ENCODE measurements around the gene TSC22D2. TPM values are rescaled to one million over a fixed set of nuclear protein-coding genes. Genes with fewer than 3 reads are reported as not detected.
A peak's percentile ranks its signal among the peaks of the same experiment; 100 is the strongest.

The TSC22D2 gene
- total and polyA plus RNA-seq, 5 experiments from 2014 or later = 6.3 to 28.9 (median 11.8) TPM

- no peak for ATAC-seq
- no peaks in the 10 kb centered on the region for H3K36me3 Mint-ChIP-seq
- POLR2A ChIA-PET = no interaction called here
- no peak for DNase-seq
- peak overlapping the region in 6 of 10 donors; percentile 2 to 70 (median 46) for H3K4me3 Mint-ChIP-seq
- H3K27ac Mint-ChIP-seq = peak overlapping the region in 3 of 10 donors; percentile 30 to 55 (median 34)
- peaks cover 0 to 9% (median 0%) of the 10 kb centered on the region in 4 donors for H3K4me1 Mint-ChIP-seq
- H3K9me3 Mint-ChIP-seq = no peaks in the 10 kb centered on the region
- peaks cover 0 to 5% (median 0%) of the 10 kb centered on the region in 5 donors for H3K27me3 Mint-ChIP-seq
Observed at GRCh38 chr3:150373234-150373875, 34.7 kb upstream of the TSC22D2 start.

GRCh38 chr3:150374975-150375374, 33.1 kb upstream of the TSC22D2 start:
- ATAC-seq (no peak), DNase-seq (no peak)
- Mint-ChIP-seq H3K4me3 (no peak overlapping the region), H3K4me1 (peaks cover 0 to 9% (median 0%) of the 10 kb centered on the region in 4 donors), H3K36me3 (no peaks in the 10 kb centered on the region), H3K27me3 (peaks cover 0 to 5% (median 0%) of the 10 kb centered on the region in 5 donors), H3K27ac (no peak overlapping the region), H3K9me3 (no peaks in the 10 kb centered on the region)
- POLR2A ChIA-PET = no interaction called here

DNA sequence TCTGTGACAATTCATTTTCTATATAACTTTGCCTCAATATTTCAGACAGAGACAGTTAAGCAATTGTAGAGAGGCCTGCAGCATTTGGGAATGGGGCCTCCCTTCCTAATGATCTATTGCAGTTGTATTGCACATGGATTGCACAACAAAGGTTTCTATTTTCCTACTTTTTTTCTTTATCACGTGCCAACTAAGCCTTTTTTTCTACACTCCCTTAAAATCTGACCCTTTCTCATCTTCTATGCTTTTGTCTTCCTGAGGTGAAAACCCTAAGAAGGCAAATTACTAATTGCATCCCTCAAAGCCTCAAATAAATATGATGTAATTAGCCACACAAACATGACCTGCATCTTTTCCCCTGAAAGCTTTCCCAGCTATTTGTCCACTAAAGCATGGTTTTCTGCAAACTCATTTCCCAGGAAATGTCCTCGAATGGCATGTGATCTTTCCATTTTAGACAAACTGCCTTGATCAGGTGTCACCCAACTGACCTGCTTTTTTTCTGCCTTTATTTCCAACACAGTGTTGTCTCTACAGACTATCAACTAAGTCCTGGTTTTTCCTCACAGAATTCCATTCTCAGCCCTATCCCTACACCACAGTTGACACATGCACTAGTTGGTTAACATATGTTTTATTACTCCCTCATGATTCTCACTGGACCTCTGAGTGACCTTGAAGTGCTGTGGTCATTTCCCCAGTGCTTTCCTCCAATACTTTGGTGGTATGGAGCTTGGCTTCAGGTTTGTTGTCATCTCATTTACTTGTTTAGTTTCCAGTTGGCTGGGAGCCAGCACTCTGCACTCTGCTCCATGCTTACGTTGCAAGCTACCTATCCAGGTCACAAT, 31.9 kb upstream of the TSC22D2 start:
- DNase-seq = no peak
- Mint-ChIP-seq H3K4me3 (no peak overlapping the region), H3K36me3 (no peaks in the 10 kb centered on the region)

DNA sequence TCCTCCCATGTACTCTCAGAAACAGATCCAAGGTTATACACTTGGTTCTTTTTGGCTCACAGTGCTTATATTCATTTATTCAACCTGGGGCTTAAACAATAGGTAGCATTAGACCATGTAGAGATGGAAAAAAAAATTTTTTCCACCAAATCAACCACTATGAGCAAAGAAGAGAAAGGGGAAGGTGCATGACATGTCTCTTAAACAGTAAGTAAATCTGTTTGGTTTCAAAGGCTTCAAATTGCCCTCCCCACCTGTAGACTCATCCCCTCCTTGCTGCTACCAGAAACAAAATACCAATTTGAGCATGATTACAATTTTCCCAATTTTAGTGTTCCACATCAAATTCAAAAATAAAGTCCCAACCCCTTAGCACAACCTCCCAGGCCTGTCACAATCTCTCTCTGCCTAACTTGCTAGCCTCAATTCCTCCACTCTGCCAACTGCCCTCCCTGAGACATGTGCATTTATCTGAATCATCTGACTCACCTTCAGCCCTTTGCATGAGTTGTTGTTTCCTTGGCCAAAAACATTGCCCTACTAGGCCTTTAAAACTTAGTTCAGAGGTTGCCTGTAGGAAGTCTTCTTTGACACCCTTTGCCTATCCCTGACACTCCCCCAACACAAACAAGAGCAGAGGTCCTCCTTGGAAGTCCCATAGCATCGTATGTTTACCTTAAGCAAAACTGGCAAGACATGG, 30.3 kb upstream of the TSC22D2 start:
- H3K4me3 Mint-ChIP-seq = no peak overlapping the region
- H3K27me3 Mint-ChIP-seq = peaks cover 0 to 5% (median 0%) of the 10 kb centered on the region in 5 donors
- no peaks in the 10 kb centered on the region for H3K9me3 Mint-ChIP-seq
- DNase-seq (no peak), ATAC-seq (no peak)
- H3K36me3 Mint-ChIP-seq = no peaks in the 10 kb centered on the region
- H3K27ac Mint-ChIP-seq = peak overlapping the region in 1 of 10 donors; percentile 2
- peaks cover 0 to 15% (median 2%) of the 10 kb centered on the region in 4 donors for H3K4me1 Mint-ChIP-seq
- POLR2A ChIA-PET = no interaction called here

More for the DNA sequence above, 31.9 kb upstream of the TSC22D2 start:
- Mint-ChIP-seq H3K27ac (peak overlapping the region in 1 of 10 donors; percentile 5), H3K27me3 (peaks cover 0 to 5% (median 0%) of the 10 kb centered on the region in 5 donors), H3K4me1 (peaks cover 0 to 9% (median 0%) of the 10 kb centered on the region in 4 donors), H3K9me3 (no peaks in the 10 kb centered on the region)
- no peak for ATAC-seq
- POLR2A ChIA-PET = interaction anchor here (0.6 kb wide), 1 partner anchor 83 kb away, joined by 3 read pairs; no protein-coding TSS in a partner anchor

DNA sequence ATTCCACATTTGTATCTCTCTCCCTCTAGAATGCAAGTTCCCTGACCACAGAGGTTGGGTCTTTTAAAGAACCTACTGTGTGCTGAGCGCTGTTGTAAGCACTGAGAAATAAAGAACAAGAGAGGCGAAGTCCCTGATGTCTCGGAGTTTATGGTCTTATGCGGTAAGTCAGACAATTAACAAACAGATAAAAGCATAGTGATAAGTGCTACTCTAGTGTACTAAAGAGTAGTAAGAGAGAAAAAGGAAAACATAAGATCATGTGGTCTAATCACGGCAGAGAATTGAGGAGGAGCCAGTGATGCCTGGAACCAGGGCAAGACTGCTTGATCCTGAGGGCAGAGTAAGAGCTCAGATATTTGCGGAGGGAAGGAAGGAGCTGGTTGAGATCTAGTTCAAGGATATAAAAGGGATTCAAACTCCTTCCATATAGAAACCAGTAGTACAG, 29.8 kb upstream of the TSC22D2 start:
- Mint-ChIP-seq H3K9me3 (no peaks in the 10 kb centered on the region), H3K4me3 (no peak overlapping the region), H3K4me1 (peaks cover 0 to 13% (median 2%) of the 10 kb centered on the region in 4 donors), H3K36me3 (no peaks in the 10 kb centered on the region), H3K27me3 (peaks cover 0 to 5% (median 0%) of the 10 kb centered on the region in 5 donors), H3K27ac (no peak overlapping the region)
- no peak for ATAC-seq
- POLR2A ChIA-PET = no interaction called here
- no peak for DNase-seq

DNA sequence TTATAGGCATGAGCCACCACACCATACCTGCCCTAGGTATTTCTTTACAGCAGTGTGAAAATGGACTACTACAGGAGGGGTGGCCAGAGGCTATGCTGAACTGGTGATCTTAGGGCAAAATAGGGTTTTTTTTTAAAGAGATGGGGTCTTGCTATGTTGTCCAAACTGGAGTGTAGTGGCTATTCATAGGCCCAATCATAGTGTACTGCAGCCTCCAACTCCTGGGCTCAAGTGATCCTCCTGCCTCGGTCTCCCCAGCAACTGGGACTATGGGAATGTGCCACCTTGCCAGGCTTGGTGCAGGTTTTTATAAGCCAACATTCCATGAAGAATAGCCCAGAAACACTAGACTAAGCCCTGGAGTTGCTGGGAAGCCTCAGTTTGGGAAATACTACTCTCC, 28.6 kb upstream of the TSC22D2 start:
- H3K4me1 Mint-ChIP-seq = peaks cover under 1 to 10% (median 3%) of the 10 kb centered on the region in 4 donors
- DNase-seq (no peak), ATAC-seq (no peak)
- H3K4me3 Mint-ChIP-seq = no peak overlapping the region
- H3K9me3 Mint-ChIP-seq = no peaks in the 10 kb centered on the region
- POLR2A ChIA-PET = no interaction called here
- no peak overlapping the region for H3K27ac Mint-ChIP-seq
- peaks cover 0 to 5% (median 0%) of the 10 kb centered on the region in 5 donors for H3K27me3 Mint-ChIP-seq
- no peaks in the 10 kb centered on the region for H3K36me3 Mint-ChIP-seq

GRCh38 chr3:150384296-150385212, 23.5 kb upstream of the TSC22D2 start:
- peaks cover 10 to 24% (median 18%) of the 10 kb centered on the region in 4 donors for H3K4me1 Mint-ChIP-seq
- POLR2A ChIA-PET = interaction anchor here (1.0 kb wide), 1 partner anchor 24 kb away, joined by 10 read pairs; the partner anchor contains the start of gene TSC22D2
- no peaks in the 10 kb centered on the region for H3K9me3 Mint-ChIP-seq
- ATAC-seq = peak; percentile 98 to 99
- no peaks in the 10 kb centered on the region for H3K36me3 Mint-ChIP-seq
- DNase-seq = peak in 9 of 10 donors; percentile 11 to 75 (median 46)
- H3K27ac Mint-ChIP-seq = peak overlapping the region; percentile 25 to 90 (median 78)
- H3K27me3 Mint-ChIP-seq = no peaks in the 10 kb centered on the region
- H3K4me3 Mint-ChIP-seq = peak overlapping the region; percentile 62 to 84 (median 76)

- H3K9me3 Mint-ChIP-seq = no peaks in the 10 kb centered on the region
- H3K4me1 Mint-ChIP-seq = peaks cover 13 to 24% (median 20%) of the 10 kb centered on the region in 4 donors
- POLR2A ChIA-PET = interaction anchor here (1.0 kb wide), 1 partner anchor 23 kb away, joined by 10 read pairs; the partner anchor contains the start of gene TSC22D2
- peak in 3 of 10 donors; percentile 0 to 6 (median 1) for DNase-seq
- peak overlapping the region in 9 of 10 donors; percentile 14 to 80 (median 74) for H3K27ac Mint-ChIP-seq
- no peaks in the 10 kb centered on the region for H3K27me3 Mint-ChIP-seq
- peak; percentile 34 to 36 for ATAC-seq
- H3K36me3 Mint-ChIP-seq = no peaks in the 10 kb centered on the region
- H3K4me3 Mint-ChIP-seq = peak overlapping the region; percentile 3 to 82 (median 74)
Observed at GRCh38 chr3:150385296-150386242, 22.5 kb upstream of the TSC22D2 start.

DNA sequence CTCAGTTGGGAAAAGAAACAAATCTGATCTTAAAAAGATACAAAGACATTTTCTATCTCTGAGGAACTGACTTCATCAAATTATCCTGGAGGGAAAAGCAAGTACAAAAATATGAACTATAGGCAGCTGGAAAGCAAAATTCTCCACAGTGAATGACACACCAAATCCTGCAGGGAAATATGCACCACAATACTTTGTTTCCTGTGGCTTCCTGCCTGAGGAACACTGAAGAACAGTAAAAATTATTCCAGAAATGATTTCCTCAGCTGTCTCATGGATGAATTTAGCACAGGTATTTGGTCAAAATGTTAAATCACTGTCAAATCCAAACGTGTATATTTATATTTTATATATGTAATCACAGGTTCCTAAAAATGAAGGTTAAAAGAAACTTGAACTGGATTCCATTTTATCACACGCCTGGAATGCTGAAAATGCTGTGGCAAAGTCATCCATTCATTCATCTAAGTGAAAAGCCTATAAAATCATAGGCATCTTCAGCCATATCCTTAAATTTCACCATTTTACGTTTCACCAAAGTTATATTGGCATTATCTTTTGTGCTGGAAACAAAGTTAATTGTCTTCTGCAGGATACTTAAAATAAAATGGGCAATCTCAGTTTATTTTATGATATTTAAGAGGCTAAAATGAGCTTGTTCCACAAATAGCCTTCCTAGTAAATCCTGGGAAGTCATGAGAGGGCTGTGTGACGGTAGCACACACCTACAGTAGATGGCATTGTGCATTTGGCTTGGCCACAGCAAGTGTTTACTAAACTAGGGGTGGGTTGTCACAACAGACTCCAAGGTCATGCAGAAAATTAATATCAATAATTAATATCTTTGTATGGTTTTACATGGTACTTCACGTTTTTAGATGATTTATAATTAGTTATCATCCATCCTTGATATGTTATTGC, 19.3 kb upstream of the TSC22D2 start:
- no peak overlapping the region for H3K4me3 Mint-ChIP-seq
- no peaks in the 10 kb centered on the region for H3K36me3 Mint-ChIP-seq
- ATAC-seq (no peak), DNase-seq (no peak)
- H3K4me1 Mint-ChIP-seq = peaks cover 13 to 18% (median 18%) of the 10 kb centered on the region in 4 donors
- H3K27me3 Mint-ChIP-seq = no peaks in the 10 kb centered on the region
- no peak overlapping the region for H3K27ac Mint-ChIP-seq
- POLR2A ChIA-PET = interaction anchor here (2.1 kb wide), 1 partner anchor 20 kb away, joined by 5 read pairs; the partner anchor contains the start of gene TSC22D2
- H3K9me3 Mint-ChIP-seq = no peaks in the 10 kb centered on the region

DNA sequence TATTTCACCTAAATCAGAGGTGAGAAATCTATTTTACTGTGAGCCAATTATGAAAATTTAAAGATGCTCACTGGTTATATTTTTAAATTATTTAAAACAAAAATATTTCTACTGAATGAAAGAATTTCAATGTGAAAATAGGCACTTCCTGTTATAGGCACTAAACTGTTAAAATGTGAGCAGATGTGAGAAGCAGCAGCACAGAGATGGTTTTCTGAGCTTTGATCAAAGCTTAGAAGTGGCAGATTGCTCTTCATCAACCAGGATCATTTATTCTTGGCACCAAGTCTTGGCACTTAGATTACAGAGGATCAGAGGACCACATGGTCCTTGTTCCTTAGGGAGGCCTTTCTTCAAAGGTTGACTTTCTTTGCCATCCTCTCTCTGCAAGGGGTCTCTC, 18.0 kb upstream of the TSC22D2 start:
- ATAC-seq (no peak), DNase-seq (no peak)
- Mint-ChIP-seq H3K27ac (peak overlapping the region in 2 of 10 donors; percentile 23), H3K27me3 (no peaks in the 10 kb centered on the region), H3K36me3 (no peaks in the 10 kb centered on the region), H3K4me1 (peaks cover 6 to 12% (median 9%) of the 10 kb centered on the region in 4 donors), H3K9me3 (no peaks in the 10 kb centered on the region), H3K4me3 (no peak overlapping the region)
- POLR2A ChIA-PET = interaction anchor here (2.1 kb wide), 1 partner anchor 19 kb away, joined by 5 read pairs; the partner anchor contains the start of gene TSC22D2

All from naive thymus-derived CD8-positive, alpha-beta T cell (primary cell).